ENCODE results near the gene SDSL.

The SDSL gene

GRCh38 chr12:113469224-113469948 lies 47.2 kb downstream of the SDSL start:
- no peak for DNase-seq (ENCODE audit: extremely low spot score)
- CTCF ChIA-PET = no interaction called here
- POLR2A ChIA-PET = no interaction called here
- TF ChIP-seq BHLHE40 (IDR thresholded peaks at IDR 0.05; ENCODE audit: borderline replicate concordance) = no peak
- no peak for TF ChIP-seq SP1 (IDR thresholded peaks at IDR 0.05)
- TF ChIP-seq ELF4 (IDR thresholded peaks at IDR 0.05) = no peak
- no peak for TF ChIP-seq TARDBP (IDR thresholded peaks at IDR 0.05)
- no peak for TF ChIP-seq CTBP1 (IDR thresholded peaks at IDR 0.05; ENCODE audit: borderline replicate concordance)
- TF ChIP-seq FOXM1 (IDR thresholded peaks at IDR 0.05; ENCODE audit: borderline replicate concordance) = no peak
- TF ChIP-seq FOXK2 (IDR thresholded peaks at IDR 0.05) = no peak
- TF ChIP-seq ZNF384 (IDR thresholded peaks at IDR 0.05) = no peak

GRCh38 chr12:113469949-113470743 lies 48.0 kb downstream of the SDSL start:
- no peak for TF ChIP-seq FOXK2 (IDR thresholded peaks at IDR 0.05)
- no peak for TF ChIP-seq LEF1 (IDR thresholded peaks at IDR 0.05; ENCODE audit: borderline replicate concordance)
- no peak for TF ChIP-seq HDGF (IDR thresholded peaks at IDR 0.05; ENCODE audit: borderline replicate concordance)
- TF ChIP-seq BHLHE40 (IDR thresholded peaks at IDR 0.05; ENCODE audit: borderline replicate concordance) = no peak
- TF ChIP-seq CTBP1 (IDR thresholded peaks at IDR 0.05; ENCODE audit: borderline replicate concordance) = no peak
- no peak for TF ChIP-seq TARDBP (IDR thresholded peaks at IDR 0.05)
- TF ChIP-seq NFRKB (IDR thresholded peaks at IDR 0.05) = no peak
- TF ChIP-seq SUZ12 (IDR thresholded peaks at IDR 0.05) = no peak
- no peak for TF ChIP-seq PKNOX1 (IDR thresholded peaks at IDR 0.05)
- TF ChIP-seq FOXM1 (IDR thresholded peaks at IDR 0.05; ENCODE audit: borderline replicate concordance) = no peak
- ChIA-PET POLR2A (no interaction called here), CTCF (interaction anchor here (0.9 kb wide), 1 partner anchor 9 kb away, joined by 3 read pairs; no protein-coding TSS in a partner anchor)
- no peak for DNase-seq (ENCODE audit: extremely low spot score)

GRCh38 chr12:113470871-113471618 lies 48.9 kb downstream of the SDSL start:
- DNase-seq (ENCODE audit: extremely low spot score) = no peak
- TF ChIP-seq NFRKB (IDR thresholded peaks at IDR 0.05) = no peak
- TF ChIP-seq TARDBP (IDR thresholded peaks at IDR 0.05) = no peak
- TF ChIP-seq BHLHE40 (IDR thresholded peaks at IDR 0.05; ENCODE audit: borderline replicate concordance) = no peak
- no peak for TF ChIP-seq L3MBTL2 (conservative IDR thresholded peaks at IDR 0.05)
- TF ChIP-seq CTBP1 (IDR thresholded peaks at IDR 0.05; ENCODE audit: borderline replicate concordance) = no peak
- TF ChIP-seq SUZ12 (IDR thresholded peaks at IDR 0.05) = no peak
- TF ChIP-seq HDGF (IDR thresholded peaks at IDR 0.05; ENCODE audit: borderline replicate concordance) = no peak
- no peak for TF ChIP-seq FOXA1 (IDR thresholded peaks at IDR 0.05)
- no peak for TF ChIP-seq FOXM1 (IDR thresholded peaks at IDR 0.05; ENCODE audit: borderline replicate concordance)
- no peak for TF ChIP-seq ARNT (IDR thresholded peaks at IDR 0.05)
- TF ChIP-seq ELF4 (IDR thresholded peaks at IDR 0.05) = no peak
- TF ChIP-seq SP1 (IDR thresholded peaks at IDR 0.05) = no peak
- no peak for TF ChIP-seq LEF1 (IDR thresholded peaks at IDR 0.05; ENCODE audit: borderline replicate concordance)
- no peak for TF ChIP-seq PKNOX1 (IDR thresholded peaks at IDR 0.05)
- TF ChIP-seq ZNF384 (IDR thresholded peaks at IDR 0.05) = no peak
- no peak for TF ChIP-seq FOXK2 (IDR thresholded peaks at IDR 0.05)
- CTCF ChIA-PET = interaction anchor here (0.9 kb wide), 1 partner anchor 10 kb away, joined by 3 read pairs; no protein-coding TSS in a partner anchor
- POLR2A ChIA-PET = no interaction called here

- ChIA-PET CTCF (interaction anchor here (0.9 kb wide), 1 partner anchor 10 kb away, joined by 3 read pairs; no protein-coding TSS in a partner anchor), POLR2A (no interaction called here)
- DNase-seq (ENCODE audit: extremely low spot score) = no peak
- TF ChIP-seq L3MBTL2 (conservative IDR thresholded peaks at IDR 0.05) (no peak), HDGF (IDR thresholded peaks at IDR 0.05; ENCODE audit: borderline replicate concordance) (no peak), LEF1 (IDR thresholded peaks at IDR 0.05; ENCODE audit: borderline replicate concordance) (no peak), TARDBP (IDR thresholded peaks at IDR 0.05) (no peak), CTBP1 (IDR thresholded peaks at IDR 0.05; ENCODE audit: borderline replicate concordance) (no peak), ELF4 (IDR thresholded peaks at IDR 0.05) (no peak), BHLHE40 (IDR thresholded peaks at IDR 0.05; ENCODE audit: borderline replicate concordance) (no peak), FOXM1 (IDR thresholded peaks at IDR 0.05; ENCODE audit: borderline replicate concordance) (no peak), ZNF384 (IDR thresholded peaks at IDR 0.05) (no peak), SP1 (IDR thresholded peaks at IDR 0.05) (no peak), FOXA1 (IDR thresholded peaks at IDR 0.05) (no peak)
Observed at GRCh38 chr12:113471619-113472171, 49.5 kb downstream of the SDSL start, which contains the start of gene LHX5. Gene LHX5, minus strand, starts transcription at chr12:113471871. Its CDS starts 373 bp downstream, at chr12:113471498.

- ChIA-PET CTCF (no interaction called here), POLR2A (no interaction called here)
- DNase-seq (ENCODE audit: extremely low spot score) = no peak
- no peak for TF ChIP-seq SUZ12 (IDR thresholded peaks at IDR 0.05)
- no peak for TF ChIP-seq ELF4 (IDR thresholded peaks at IDR 0.05)
- TF ChIP-seq TARDBP (IDR thresholded peaks at IDR 0.05) = no peak
- TF ChIP-seq SP1 (IDR thresholded peaks at IDR 0.05) = no peak
- TF ChIP-seq NFRKB (IDR thresholded peaks at IDR 0.05) = no peak
- no peak for TF ChIP-seq FOXK2 (IDR thresholded peaks at IDR 0.05)
- TF ChIP-seq CTBP1 (IDR thresholded peaks at IDR 0.05; ENCODE audit: borderline replicate concordance) = no peak
- no peak for TF ChIP-seq PKNOX1 (IDR thresholded peaks at IDR 0.05)
- TF ChIP-seq ARNT (IDR thresholded peaks at IDR 0.05) = no peak
- TF ChIP-seq HDGF (IDR thresholded peaks at IDR 0.05; ENCODE audit: borderline replicate concordance) = no peak
- no peak for TF ChIP-seq LEF1 (IDR thresholded peaks at IDR 0.05; ENCODE audit: borderline replicate concordance)
- no peak for TF ChIP-seq FOXA1 (IDR thresholded peaks at IDR 0.05)
- TF ChIP-seq L3MBTL2 (conservative IDR thresholded peaks at IDR 0.05) = no peak
- no peak for TF ChIP-seq BHLHE40 (IDR thresholded peaks at IDR 0.05; ENCODE audit: borderline replicate concordance)
- TF ChIP-seq ZNF384 (IDR thresholded peaks at IDR 0.05) = no peak
Observed at GRCh38 chr12:113472191-113473121, 50.3 kb downstream of the SDSL start.

Measured in HEK293T (cell line).